GM11168 (cell line): ENCODE data around the gene FAM234B.
"Not testable (repeated sequence)": the region's sequence is repeated elsewhere in the genome, so short reads cannot be mapped to it uniquely, and the experiment has no call there.

Source experiments
- in situ Hi-C: fragments of 300-500 bp; cut with MboI; formaldehyde crosslinking; loops from one replicate; pipeline ENCODE4 v1.12.0; 2022; ENCODE audit warnings: low sequenced_read_pairs; ENCODE audit not compliant: unreplicated experiment

FAM234B gene

GRCh38 chr12:13011098-13011497 lies 33.1 kb upstream of the FAM234B start:
- in situ Hi-C loops: no loop called here

- in situ Hi-C loops: no loop called here
These were observed 21.3 kb upstream of the FAM234B start for GRCh38 chr12:13022851-13023271.

GRCh38 chr12:13023811-13024530 lies 20.2 kb upstream of the FAM234B start:
- in situ Hi-C loops: no loop called here

GRCh38 chr12:13024531-13024916 lies 19.7 kb upstream of the FAM234B start:
- in situ Hi-C loops: no loop called here

GRCh38 chr12:13026286-13026685 lies 17.9 kb upstream of the FAM234B start:
- in situ Hi-C loops: no loop called here

- in situ Hi-C loops: no loop called here
These were observed 17.1 kb upstream of the FAM234B start for GRCh38 chr12:13027032-13027431.

GRCh38 chr12:13027508-13027907 lies 16.7 kb upstream of the FAM234B start:
- in situ Hi-C loops: no loop called here

- in situ Hi-C loops: no loop called here
These were observed 15.2 kb upstream of the FAM234B start for GRCh38 chr12:13028825-13029570.

- in situ Hi-C loops: no loop called here
These were observed 13.5 kb upstream of the FAM234B start for GRCh38 chr12:13030541-13031291.

GRCh38 chr12:13032164-13032563 lies 12.0 kb upstream of the FAM234B start:
- in situ Hi-C loops: no loop called here

GRCh38 chr12:13033476-13033875 lies 10.7 kb upstream of the FAM234B start:
- in situ Hi-C loops: no loop called here

- in situ Hi-C loops: not testable (repeated sequence)
These were observed 8.8 kb upstream of the FAM234B start for GRCh38 chr12:13035335-13035734.

- in situ Hi-C loops: no loop called here
These were observed 7.3 kb upstream of the FAM234B start for GRCh38 chr12:13036881-13037280.

GRCh38 chr12:13038491-13039161 lies 5.6 kb upstream of the FAM234B start:
- in situ Hi-C loops: no loop called here

GRCh38 chr12:13039328-13039956 lies 4.7 kb upstream of the FAM234B start:
- in situ Hi-C loops: no loop called here

GRCh38 chr12:13041224-13041623 lies 3.0 kb upstream of the FAM234B start:
- in situ Hi-C loops: no loop called here

- in situ Hi-C loops: no loop called here
These were observed 1.4 kb upstream of the FAM234B start for GRCh38 chr12:13042666-13043230.

GRCh38 chr12:13044906-13045299 lies 722 bp downstream of the FAM234B start:
- in situ Hi-C loops: no loop called here

- in situ Hi-C loops: no loop called here
These were observed 1.6 kb downstream of the FAM234B start for GRCh38 chr12:13045816-13046215.

GRCh38 chr12:13046964-13047363 lies 2.8 kb downstream of the FAM234B start:
- in situ Hi-C loops: no loop called here
